CD4-positive, CD25-positive, alpha-beta regulatory T cell (primary cell): ENCODE data around the gene DHRS7. TPM values are rescaled to one million over a fixed set of nuclear protein-coding genes. Genes with fewer than 3 reads are reported as not detected.

Experiments used
- ATAC-seq, 2 donors: fragments of 150-1000 bp; cut with Tn5 transposase; one replicate each; pipeline ENCODE4 v1.10.0; 2021; ENCODE audit warnings: low read depth in 2 of 2, moderate number of reproducible peaks in 2 of 2, moderate library complexity in 1 of 2
- DNase-seq, 3 donors: peaks; one replicate each; pipeline versions ENCODE4 v3.0.0 to v3.0.0-alpha.2; 2012 to 2022; ENCODE audit warnings: mixed read lengths in 1 of 3
- H3K27ac ChIP-seq: one replicate; pipeline ENCODE4 v1.7.0; 2013; ENCODE audit warnings: mild to moderate bottlenecking, low read length; ENCODE audit not compliant: insufficient read depth, poor library complexity, severe bottlenecking
- H3K27me3 ChIP-seq: one replicate; pipeline ENCODE4 v1.7.0; 2013; ENCODE audit warnings: low read length; ENCODE audit not compliant: control insufficient read depth, insufficient read depth
- H3K36me3 ChIP-seq: one replicate; pipeline ENCODE4 v1.7.0; 2013; ENCODE audit warnings: mild to moderate bottlenecking, low read length, moderate library complexity; ENCODE audit not compliant: control insufficient read depth, insufficient read depth
- H3K4me1 ChIP-seq: 2 replicates; pipeline ENCODE4 v1.7.0; 2013; ENCODE audit warnings: mild to moderate bottlenecking, low read length; ENCODE audit not compliant: insufficient read depth, control insufficient read depth, poor library complexity, severe bottlenecking
- H3K4me3 ChIP-seq: one replicate; pipeline ENCODE4 v1.7.0; 2013; ENCODE audit warnings: low read depth, mild to moderate bottlenecking, low read length, moderate library complexity
- H3K9me3 ChIP-seq, 2 experiments: 1 replicate in 1 of 2; 2 replicates in 1 of 2; pipeline ENCODE4 v1.7.0; 2013; ENCODE audit warnings: low read length in 2 of 2, mild to moderate bottlenecking in 1 of 2, moderate library complexity in 1 of 2; ENCODE audit not compliant: control insufficient read depth in 2 of 2
- H3K27ac Mint-ChIP-seq, 3 donors: one replicate each; pipeline ENCODE4 v1.8.0; 2020 to 2022; ENCODE audit warnings: mild to moderate bottlenecking in 3 of 3, mixed read lengths in 3 of 3, moderate library complexity in 2 of 3
- H3K27me3 Mint-ChIP-seq: one replicate; pipeline ENCODE4 v1.8.0; 2022; ENCODE audit warnings: mild to moderate bottlenecking, mixed read lengths
- H3K36me3 Mint-ChIP-seq: one replicate; pipeline ENCODE4 v1.8.0; 2020; ENCODE audit warnings: mixed read lengths
- H3K4me1 Mint-ChIP-seq, 4 donors: one replicate each; pipeline ENCODE4 v1.8.0; 2020 to 2022; ENCODE audit warnings: mixed read lengths in 4 of 4, mild to moderate bottlenecking in 1 of 4
- H3K4me3 Mint-ChIP-seq, 4 donors: one replicate each; pipeline ENCODE4 v1.8.0; 2020 to 2022; ENCODE audit warnings: mild to moderate bottlenecking in 4 of 4, mixed read lengths in 4 of 4, moderate library complexity in 3 of 4
- H3K9me3 Mint-ChIP-seq, 7 donors: one replicate each; pipeline ENCODE4 v1.8.0; 2020 to 2022; ENCODE audit warnings: mixed read lengths in 7 of 7, mild to moderate bottlenecking in 3 of 7, moderate library complexity in 2 of 7
- polyA plus RNA-seq, 4 donors: library from polyadenylated mRNA; unstranded; fragments of 300-500 nt; fragmentation: Illumina TruSeq; gene quantifications; one replicate each; pipeline ENCODE4 v1.2.3, GENCODE V29; 2021
- total RNA-seq: library from RNA; stranded (reverse); gene quantifications from one replicate; pipeline ENCODE4 v1.2.3, GENCODE V29; 2022

DHRS7 gene
- total RNA-seq: 34.6 TPM
- polyA plus RNA-seq: 100 to 1,000 TPM; 172 to 210 (median 182) TPM

- Mint-ChIP-seq H3K27me3 (no peaks in the 10 kb centered on the region), H3K4me3 (peak within 1 kb of the TSS; percentile 93 to 99 (median 96)), H3K9me3 (no peaks in the 10 kb centered on the region), H3K4me1 (peaks cover 27 to 54% (median 42%) of the 10 kb centered on the region in 4 donors), H3K27ac (peak within 1 kb of the TSS; percentile 98 to 99 (median 99)), H3K36me3 (no peaks in the 10 kb centered on the region)
- ATAC-seq: peak; percentile 71 to 77
- peak; percentile 50 to 86 (median 64) for DNase-seq
- no peaks in the 10 kb centered on the region for H3K27me3 ChIP-seq
- H3K4me3 ChIP-seq: peak within 1 kb of the TSS; percentile 93
- no peaks in the 10 kb centered on the region for H3K9me3 ChIP-seq
- H3K27ac ChIP-seq: peak within 1 kb of the TSS; percentile 85
- H3K4me1 ChIP-seq: peaks cover 25% of the 10 kb centered on the region
- H3K36me3 ChIP-seq: no peaks in the 10 kb centered on the region
These were observed at the start of gene DHRS7 for GRCh38 chr14:60164712-60165546. DHRS7 (minus strand) TSS chr14:60165398; CDS start chr14:60165309, 89 bp downstream.

GRCh38 chr14:60214415-60215126, 49.4 kb upstream of the DHRS7 start:
- no peaks in the 10 kb centered on the region for H3K36me3 ChIP-seq
- ATAC-seq (no peak), DNase-seq (no peak)
- no peak overlapping the region for H3K4me3 Mint-ChIP-seq
- no peaks in the 10 kb centered on the region for H3K4me1 Mint-ChIP-seq
- H3K27ac Mint-ChIP-seq: no peak overlapping the region
- no peak overlapping the region for H3K4me3 ChIP-seq
- H3K27ac ChIP-seq: no peak overlapping the region
- H3K36me3 Mint-ChIP-seq: no peaks in the 10 kb centered on the region
- H3K27me3 Mint-ChIP-seq: peaks cover 7% of the 10 kb centered on the region
- peaks cover 0 to 5% (median 0%) of the 10 kb centered on the region in 7 donors for H3K9me3 Mint-ChIP-seq
- no peaks in the 10 kb centered on the region for H3K4me1 ChIP-seq
- H3K27me3 ChIP-seq: peaks cover 6% of the 10 kb centered on the region
- H3K9me3 ChIP-seq: no peaks in the 10 kb centered on the region

GRCh38 chr14:60214003-60214402, 48.8 kb upstream of the DHRS7 start:
- Mint-ChIP-seq H3K9me3 (peaks cover 0 to 7% (median 0%) of the 10 kb centered on the region in 7 donors), H3K4me1 (no peaks in the 10 kb centered on the region), H3K4me3 (no peak overlapping the region), H3K27ac (no peak overlapping the region), H3K36me3 (no peaks in the 10 kb centered on the region), H3K27me3 (peaks cover 13% of the 10 kb centered on the region)
- no peak for ATAC-seq
- H3K36me3 ChIP-seq: no peaks in the 10 kb centered on the region
- no peaks in the 10 kb centered on the region for H3K4me1 ChIP-seq
- no peak for DNase-seq
- H3K9me3 ChIP-seq: no peaks in the 10 kb centered on the region
- peaks cover 9% of the 10 kb centered on the region for H3K27me3 ChIP-seq
- no peak overlapping the region for H3K27ac ChIP-seq
- H3K4me3 ChIP-seq: no peak overlapping the region

- Histone ChIP-seq H3K36me3 (no peaks in the 10 kb centered on the region), H3K4me3 (no peak overlapping the region), H3K27me3 (peaks cover 19% of the 10 kb centered on the region), H3K4me1 (no peaks in the 10 kb centered on the region), H3K27ac (no peak overlapping the region), H3K9me3 (no peaks in the 10 kb centered on the region)
- no peak for DNase-seq
- Mint-ChIP-seq H3K36me3 (no peaks in the 10 kb centered on the region), H3K27ac (peak overlapping the region in 1 of 3 donors; percentile 10), H3K27me3 (peaks cover 15% of the 10 kb centered on the region), H3K9me3 (peaks cover 0 to 7% (median 0%) of the 10 kb centered on the region in 7 donors), H3K4me1 (no peaks in the 10 kb centered on the region), H3K4me3 (no peak overlapping the region)
- no peak for ATAC-seq
These were observed 47.5 kb upstream of the DHRS7 start for GRCh38 chr14:60212503-60213371.

- H3K4me3 Mint-ChIP-seq: no peak overlapping the region
- Histone ChIP-seq H3K36me3 (no peaks in the 10 kb centered on the region), H3K9me3 (no peaks in the 10 kb centered on the region), H3K4me1 (no peaks in the 10 kb centered on the region), H3K27ac (no peak overlapping the region), H3K27me3 (peaks cover 24% of the 10 kb centered on the region), H3K4me3 (no peak overlapping the region)
- H3K27me3 Mint-ChIP-seq: peaks cover 18% of the 10 kb centered on the region
- H3K27ac Mint-ChIP-seq: no peak overlapping the region
- peaks cover 0 to 7% (median 0%) of the 10 kb centered on the region in 7 donors for H3K9me3 Mint-ChIP-seq
- ATAC-seq (no peak), DNase-seq (no peak)
- H3K36me3 Mint-ChIP-seq: no peaks in the 10 kb centered on the region
- H3K4me1 Mint-ChIP-seq: peaks cover 0 to 2% (median 0%) of the 10 kb centered on the region in 4 donors
These were observed 46.0 kb upstream of the DHRS7 start for GRCh38 chr14:60211153-60211552.

GRCh38 chr14:60210703-60211102, 45.5 kb upstream of the DHRS7 start:
- Histone ChIP-seq H3K27ac (no peak overlapping the region), H3K4me1 (no peaks in the 10 kb centered on the region), H3K27me3 (peaks cover 26% of the 10 kb centered on the region), H3K4me3 (no peak overlapping the region), H3K36me3 (no peaks in the 10 kb centered on the region), H3K9me3 (no peaks in the 10 kb centered on the region)
- Mint-ChIP-seq H3K27ac (no peak overlapping the region), H3K9me3 (peaks cover 0 to 7% (median 0%) of the 10 kb centered on the region in 7 donors), H3K4me3 (no peak overlapping the region), H3K4me1 (peaks cover 0 to 2% (median 0%) of the 10 kb centered on the region in 4 donors), H3K36me3 (no peaks in the 10 kb centered on the region), H3K27me3 (peaks cover 21% of the 10 kb centered on the region)
- ATAC-seq: no peak
- DNase-seq: no peak

GRCh38 chr14:60206837-60207533, 41.8 kb upstream of the DHRS7 start:
- Histone ChIP-seq H3K27me3 (peaks cover 26% of the 10 kb centered on the region), H3K27ac (no peak overlapping the region), H3K9me3 (no peaks in the 10 kb centered on the region), H3K4me1 (no peaks in the 10 kb centered on the region), H3K36me3 (no peaks in the 10 kb centered on the region), H3K4me3 (no peak overlapping the region)
- Mint-ChIP-seq H3K36me3 (no peaks in the 10 kb centered on the region), H3K4me3 (no peak overlapping the region), H3K4me1 (peaks cover 0 to 2% (median 0%) of the 10 kb centered on the region in 4 donors), H3K27ac (no peak overlapping the region), H3K27me3 (peaks cover 37% of the 10 kb centered on the region), H3K9me3 (peaks cover 0 to 5% (median 0%) of the 10 kb centered on the region in 7 donors)
- ATAC-seq (no peak), DNase-seq (no peak)
